Effector memory CD4-positive, alpha-beta T cell (primary cell): ENCODE measurements around the gene PTGES3.
"Not testable (repeated sequence)": the region's sequence is repeated elsewhere in the genome, so short reads cannot be mapped to it uniquely, and the experiment has no call there.

ENCODE experiments used
- DNase-seq, 3 donors: peaks; one replicate each; pipeline ENCODE4 v3.0.0-alpha.2; 2020
- H3K27ac ChIP-seq: 2 replicates; pipeline ENCODE4 v1.7.0; 2013; ENCODE audit warnings: mild to moderate bottlenecking, low read length, moderate library complexity; ENCODE audit not compliant: insufficient read depth, poor library complexity, severe bottlenecking
- H3K27me3 ChIP-seq: replicated peaks from 2 replicates; pipeline ENCODE4 v1.7.0; 2013; ENCODE audit warnings: mild to moderate bottlenecking, low read length; ENCODE audit not compliant: insufficient read depth, control insufficient read depth, poor library complexity, severe bottlenecking
- H3K36me3 ChIP-seq: 2 replicates; pipeline ENCODE4 v1.7.0; 2013; ENCODE audit warnings: mild to moderate bottlenecking, low read length, moderate library complexity; ENCODE audit not compliant: control insufficient read depth, insufficient read depth
- H3K4me1 ChIP-seq: 2 replicates; pipeline ENCODE4 v1.7.0; 2013; ENCODE audit warnings: low read length, mild to moderate bottlenecking; ENCODE audit not compliant: control insufficient read depth, insufficient read depth, poor library complexity, severe bottlenecking
- H3K4me3 ChIP-seq: 2 replicates; pipeline ENCODE4 v1.7.0; 2013; ENCODE audit warnings: low read length, low read depth, mild to moderate bottlenecking; ENCODE audit not compliant: insufficient read depth, poor library complexity, severe bottlenecking
- H3K9me3 ChIP-seq: 2 replicates; pipeline ENCODE4 v1.7.0; 2013; ENCODE audit warnings: mild to moderate bottlenecking, low read length, moderate library complexity; ENCODE audit not compliant: control insufficient read depth

Gene PTGES3

DNA sequence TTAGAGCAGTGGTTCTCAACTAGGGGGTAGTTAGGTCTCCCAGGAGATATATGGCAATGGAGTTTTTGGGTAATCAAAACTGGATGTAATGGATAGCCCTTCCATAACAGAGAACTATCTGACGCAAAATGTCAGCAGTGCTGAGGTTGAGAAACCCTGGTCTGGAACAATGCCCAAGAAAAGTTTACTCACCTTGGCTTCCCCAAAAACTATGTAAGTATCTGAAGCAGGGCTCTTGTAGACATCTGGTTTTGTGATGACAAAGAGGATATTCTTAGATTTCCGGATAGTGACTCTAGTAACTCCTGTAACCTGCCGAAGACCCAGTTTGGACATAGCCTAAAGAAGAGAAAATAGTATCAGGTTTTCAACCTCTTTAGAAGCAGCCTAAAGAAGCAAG is 25.3 kb upstream of the PTGES3 start:
- no peak for DNase-seq
- H3K36me3 ChIP-seq = peaks cover 62% of the 10 kb centered on the region

GRCh38 chr12:56709759-56710376 is 21.8 kb upstream of the PTGES3 start:
- Histone ChIP-seq H3K4me1 (no peaks in the 10 kb centered on the region), H3K36me3 (peaks cover 37% of the 10 kb centered on the region), H3K27me3 (no peaks in the 10 kb centered on the region), H3K27ac (no peak overlapping the region), H3K9me3 (no peaks in the 10 kb centered on the region), H3K4me3 (no peak overlapping the region)
- no peak for DNase-seq

More for the DNA sequence above, 25.3 kb upstream of the PTGES3 start:
- Histone ChIP-seq H3K4me3 (no peak overlapping the region), H3K4me1 (no peaks in the 10 kb centered on the region), H3K27ac (no peak overlapping the region), H3K9me3 (no peaks in the 10 kb centered on the region), H3K27me3 (no peaks in the 10 kb centered on the region)

DNA sequence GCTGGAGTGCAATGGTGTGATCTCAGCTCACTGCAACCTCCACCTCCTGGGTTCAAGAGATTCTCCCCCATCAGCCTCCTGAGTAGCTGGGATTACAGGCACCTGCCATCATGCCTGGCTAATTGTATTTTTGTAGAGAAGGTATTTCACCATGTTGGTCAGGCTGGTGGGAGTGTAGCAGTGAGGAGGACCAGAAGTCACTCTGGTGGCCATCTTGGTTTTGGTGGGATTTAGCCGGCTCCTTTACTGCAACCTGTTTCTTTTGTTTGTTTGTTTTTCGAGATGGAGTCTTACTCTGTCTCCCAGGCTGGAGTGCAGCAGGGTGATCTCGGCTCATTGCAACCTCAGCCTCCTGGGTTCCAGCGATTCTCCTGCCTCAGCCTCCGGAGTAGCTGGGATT is 16.4 kb upstream of the PTGES3 start:
- DNase-seq, H3K4me1 ChIP-seq, H3K9me3 ChIP-seq, H3K27ac ChIP-seq, H3K27me3 ChIP-seq, H3K36me3 ChIP-seq, H3K4me3 ChIP-seq: not testable (repeated sequence)

DNA sequence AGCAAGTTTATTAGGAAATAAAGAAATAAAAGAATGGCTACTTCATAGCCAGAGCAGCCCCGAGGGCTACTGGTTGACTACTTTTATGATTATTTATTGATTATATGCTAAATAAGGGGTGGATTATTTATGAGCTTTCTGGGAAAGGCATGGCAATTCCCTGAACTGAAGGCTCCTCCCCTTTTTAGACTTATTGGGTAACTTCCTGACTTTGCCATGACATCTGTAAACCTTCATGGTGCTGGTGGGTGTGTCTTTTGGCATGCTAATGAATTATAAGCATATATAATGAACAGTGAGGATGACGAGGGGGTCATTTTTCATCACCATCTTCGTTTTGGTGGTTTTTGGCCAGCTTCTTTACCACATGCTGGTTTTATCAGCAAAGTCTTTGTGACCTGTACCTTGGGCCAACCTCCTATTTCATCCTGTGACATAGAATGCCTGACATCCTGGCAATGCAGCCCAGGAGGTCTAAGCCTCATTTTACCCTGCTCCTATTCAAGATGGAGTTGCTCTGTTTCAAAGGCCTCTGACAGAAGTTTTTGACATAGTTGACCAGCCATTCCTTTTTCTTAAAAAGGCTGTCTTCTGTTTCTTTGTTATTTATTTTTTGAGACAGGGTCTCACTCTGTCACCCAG is 11.1 kb upstream of the PTGES3 start:
- DNase-seq = no peak
- Histone ChIP-seq H3K4me1 (no peaks in the 10 kb centered on the region), H3K27ac (no peak overlapping the region), H3K4me3 (no peak overlapping the region), H3K27me3 (no peaks in the 10 kb centered on the region), H3K9me3 (no peaks in the 10 kb centered on the region), H3K36me3 (no peaks in the 10 kb centered on the region)

GRCh38 chr12:56695327-56696101 is 7.4 kb upstream of the PTGES3 start:
- Histone ChIP-seq H3K27me3 (no peaks in the 10 kb centered on the region), H3K4me1 (no peaks in the 10 kb centered on the region), H3K36me3 (no peaks in the 10 kb centered on the region), H3K4me3 (no peak overlapping the region), H3K27ac (no peak overlapping the region), H3K9me3 (no peaks in the 10 kb centered on the region)
- no peak for DNase-seq

DNA sequence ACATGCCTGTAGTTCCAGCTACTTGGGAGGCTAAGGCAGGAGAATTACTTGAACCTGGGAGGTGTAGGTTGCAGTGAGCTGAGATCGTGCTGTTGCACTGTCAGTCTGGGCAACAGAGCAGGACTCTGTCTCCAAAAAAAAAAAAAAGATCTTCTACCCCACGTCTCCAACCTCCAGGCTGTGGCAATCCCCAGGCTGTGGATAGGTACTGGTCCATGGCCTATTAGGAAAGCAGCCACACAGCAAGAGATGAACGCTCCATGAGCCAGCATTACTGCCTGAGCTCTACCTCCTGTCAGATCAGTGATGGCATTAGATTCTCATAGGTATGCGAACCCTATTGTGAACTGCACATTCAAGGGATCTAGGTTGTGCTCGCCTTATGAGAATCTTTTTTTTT is 6.1 kb upstream of the PTGES3 start:
- H3K36me3 ChIP-seq = no peaks in the 10 kb centered on the region
- H3K4me1 ChIP-seq = peaks cover 2% of the 10 kb centered on the region
- DNase-seq = no peak
- no peaks in the 10 kb centered on the region for H3K27me3 ChIP-seq
- H3K27ac ChIP-seq = no peak overlapping the region
- H3K4me3 ChIP-seq = no peak overlapping the region
- H3K9me3 ChIP-seq = no peaks in the 10 kb centered on the region

DNA sequence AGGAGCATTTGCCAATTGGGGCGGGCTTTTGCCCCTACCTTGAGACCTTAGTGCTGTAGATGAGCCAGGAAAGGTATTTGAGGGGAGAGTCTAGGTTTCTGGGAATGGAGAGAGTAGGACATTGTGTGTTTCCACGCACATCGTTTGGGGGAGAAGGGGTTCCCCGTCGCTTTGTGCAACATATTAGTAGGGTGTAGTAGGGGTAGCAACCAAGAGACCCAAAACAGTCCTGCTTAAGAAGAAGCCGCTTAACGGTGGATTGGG is 694 bp upstream of the PTGES3 start:
- no peak for DNase-seq
- Histone ChIP-seq H3K9me3 (no peaks in the 10 kb centered on the region), H3K27me3 (no peaks in the 10 kb centered on the region), H3K36me3 (no peaks in the 10 kb centered on the region), H3K27ac (peak overlapping the region; percentile 99), H3K4me3 (peak overlapping the region; percentile 89), H3K4me1 (peaks cover 21% of the 10 kb centered on the region)

DNA sequence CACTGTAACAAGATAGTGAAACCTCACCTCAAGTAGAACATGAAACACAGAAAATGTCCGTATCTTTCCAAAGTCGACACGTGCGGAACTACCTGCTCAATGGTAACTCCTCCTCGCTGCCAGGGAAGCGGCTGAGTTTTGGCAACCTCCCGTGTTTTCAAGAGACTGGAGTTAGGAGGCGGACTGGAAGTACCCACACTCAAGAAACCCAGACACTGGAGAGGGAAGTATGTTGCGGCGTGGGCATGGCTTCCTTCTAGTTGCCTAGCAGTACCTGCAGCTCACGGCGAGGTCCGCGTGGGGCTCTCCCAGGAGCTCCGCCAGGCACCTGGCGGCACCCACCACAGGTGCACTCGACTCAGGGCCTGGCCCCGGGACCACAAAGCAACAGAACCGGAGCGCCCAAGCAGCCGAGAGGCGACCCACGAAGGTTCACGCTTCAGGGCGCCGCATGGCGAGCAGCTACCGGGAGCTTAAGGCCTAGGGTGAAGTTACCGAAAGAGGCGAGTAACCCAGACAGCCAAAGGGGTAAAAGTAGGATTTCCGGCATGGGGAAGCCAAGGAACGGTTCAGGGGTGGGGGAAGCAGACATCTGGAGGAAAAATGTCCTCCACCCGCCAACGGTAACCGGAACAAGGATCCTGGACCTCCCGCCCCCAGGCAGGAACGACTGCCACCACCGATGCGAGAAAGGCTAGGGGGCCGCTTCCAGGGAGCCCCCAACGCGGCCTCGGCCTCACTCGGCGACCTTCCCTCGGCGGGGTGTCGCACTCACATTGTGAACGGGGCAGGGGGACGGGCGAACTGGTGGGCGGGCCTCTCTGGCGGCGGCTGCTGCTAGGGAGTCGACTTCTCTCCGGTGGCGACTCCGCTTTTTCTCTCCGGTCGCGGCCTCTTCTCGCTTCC is 608 bp downstream of the PTGES3 start:
- Histone ChIP-seq H3K4me3 (peak overlapping the region; percentile 89), H3K4me1 (peaks cover 28% of the 10 kb centered on the region), H3K9me3 (no peaks in the 10 kb centered on the region), H3K27ac (peak overlapping the region; percentile 99), H3K27me3 (no peaks in the 10 kb centered on the region), H3K36me3 (no peaks in the 10 kb centered on the region)
- DNase-seq = peak; percentile 50 to 55 (median 50)

DNA sequence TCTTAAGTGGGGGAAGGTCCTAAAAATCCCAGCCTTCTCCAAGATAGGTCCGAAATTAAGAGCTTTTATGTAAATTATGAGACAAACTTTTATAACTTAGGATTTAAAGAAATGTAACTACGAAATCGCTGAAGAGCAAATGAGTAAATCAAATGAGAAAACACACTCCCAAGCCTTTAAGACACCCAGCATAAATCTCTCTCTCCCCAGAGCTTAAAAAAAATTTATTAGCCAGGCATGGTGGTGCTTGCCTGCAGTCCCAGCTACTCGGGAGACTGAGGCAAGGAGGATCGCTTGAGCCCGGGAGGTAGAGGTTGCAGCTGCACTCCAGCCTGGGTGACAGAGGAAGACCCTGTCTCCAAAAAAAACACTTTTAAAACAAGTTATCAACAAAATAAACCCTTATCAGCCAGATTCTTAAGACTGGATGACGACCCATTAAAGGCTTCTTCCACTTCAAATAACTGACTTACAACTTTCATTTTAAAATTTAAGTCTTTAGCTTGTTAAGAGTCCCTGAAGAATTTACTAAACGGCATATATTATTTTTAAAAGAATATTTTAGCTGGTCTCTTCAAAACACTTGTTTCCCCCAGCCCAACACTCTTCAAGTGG is 3.2 kb downstream of the PTGES3 start:
- H3K4me1 ChIP-seq = peaks cover 39% of the 10 kb centered on the region

More for the DNA sequence above, 3.2 kb downstream of the PTGES3 start:
- no peaks in the 10 kb centered on the region for H3K9me3 ChIP-seq
- DNase-seq = no peak
- no peaks in the 10 kb centered on the region for H3K36me3 ChIP-seq
- no peaks in the 10 kb centered on the region for H3K27me3 ChIP-seq
- peak overlapping the region; percentile 31 for H3K4me3 ChIP-seq
- H3K27ac ChIP-seq = peak overlapping the region; percentile 99
